ENCODE measurements around the gene ZDHHC6. TPM values are rescaled to one million over a fixed set of nuclear protein-coding genes. Genes with fewer than 3 reads are reported as not detected.

ZDHHC6 gene
- total and polyA plus RNA-seq, 7 donors: 10.7 to 27.7 (median 14.0) TPM

DNA sequence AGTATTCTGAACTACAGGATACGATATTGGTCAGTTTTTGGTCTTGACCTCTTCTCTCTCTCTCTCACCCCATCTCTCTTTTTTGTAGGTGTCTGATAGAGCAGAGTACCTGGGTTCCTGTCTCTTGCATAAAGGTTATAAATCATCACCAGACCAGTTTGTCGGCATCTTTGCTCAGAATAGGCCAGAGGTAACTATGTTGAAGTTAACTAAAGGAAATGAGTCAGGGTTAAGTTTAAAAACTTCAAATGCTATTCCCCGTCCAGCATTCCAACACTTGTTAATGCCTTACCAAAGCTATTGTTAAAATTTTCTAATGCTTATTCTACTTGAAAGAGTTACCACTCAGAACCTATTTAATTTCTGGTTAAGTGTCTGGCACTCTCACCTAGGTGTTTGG lies 42.1 kb downstream of the ZDHHC6 start:
- TF ChIP-seq, protein P1, sequence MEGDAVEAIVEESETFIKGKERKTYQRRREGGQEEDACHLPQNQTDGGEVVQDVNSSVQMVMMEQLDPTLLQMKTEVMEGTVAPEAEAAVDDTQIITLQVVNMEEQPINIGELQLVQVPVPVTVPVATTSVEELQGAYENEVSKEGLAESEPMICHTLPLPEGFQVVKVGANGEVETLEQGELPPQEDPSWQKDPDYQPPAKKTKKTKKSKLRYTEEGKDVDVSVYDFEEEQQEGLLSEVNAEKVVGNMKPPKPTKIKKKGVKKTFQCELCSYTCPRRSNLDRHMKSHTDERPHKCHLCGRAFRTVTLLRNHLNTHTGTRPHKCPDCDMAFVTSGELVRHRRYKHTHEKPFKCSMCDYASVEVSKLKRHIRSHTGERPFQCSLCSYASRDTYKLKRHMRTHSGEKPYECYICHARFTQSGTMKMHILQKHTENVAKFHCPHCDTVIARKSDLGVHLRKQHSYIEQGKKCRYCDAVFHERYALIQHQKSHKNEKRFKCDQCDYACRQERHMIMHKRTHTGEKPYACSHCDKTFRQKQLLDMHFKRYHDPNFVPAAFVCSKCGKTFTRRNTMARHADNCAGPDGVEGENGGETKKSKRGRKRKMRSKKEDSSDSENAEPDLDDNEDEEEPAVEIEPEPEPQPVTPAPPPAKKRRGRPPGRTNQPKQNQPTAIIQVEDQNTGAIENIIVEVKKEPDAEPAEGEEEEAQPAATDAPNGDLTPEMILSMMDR (IDR thresholded peaks at IDR 0.05): no peak
- Histone ChIP-seq H3K4me3 (no peak overlapping the region), H3K36me3 (ENCODE audit: insufficient read depth in 1 of 2, low read depth in 1 of 2) (no peaks in the 10 kb centered on the region), H3K4me1 (no peaks in the 10 kb centered on the region), H3K9me3 (no peaks in the 10 kb centered on the region), H3K27ac (no peak overlapping the region), H3K27me3 (ENCODE audit: insufficient read depth in 3 of 3, low read length in 2 of 3) (no peaks in the 10 kb centered on the region)
- DNase-seq (no peak), ATAC-seq (no peak)
- 66 to 85% (median 82%) methylated on average over 3 of the region's 3 CpGs for WGBS, 3 donors
- intact Hi-C loops (cut with DNase I): no loop called here

DNA sequence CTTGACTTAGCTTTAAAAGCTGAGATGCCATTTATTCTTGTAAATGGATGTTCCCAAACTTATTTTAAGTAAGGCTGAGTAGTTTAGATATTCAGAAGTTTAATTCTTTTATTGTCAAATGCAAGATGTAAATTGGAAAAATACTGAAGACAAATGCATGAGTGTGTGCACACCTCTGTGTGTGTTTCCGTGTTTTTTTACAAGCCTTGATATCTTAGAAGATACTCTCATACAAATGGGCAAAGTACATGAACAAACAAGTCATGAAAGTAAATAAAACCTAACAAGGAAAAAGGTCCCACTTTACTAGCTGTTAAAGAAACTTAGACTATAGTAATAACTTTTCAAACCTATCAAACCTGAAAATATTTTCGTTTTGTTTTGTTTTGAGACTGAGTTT lies 43.8 kb downstream of the ZDHHC6 start:
- Histone ChIP-seq H3K4me1 (no peaks in the 10 kb centered on the region), H3K9me3 (no peaks in the 10 kb centered on the region), H3K36me3 (ENCODE audit: insufficient read depth in 1 of 2, low read depth in 1 of 2) (no peaks in the 10 kb centered on the region), H3K4me3 (no peak overlapping the region), H3K27ac (no peak overlapping the region), H3K27me3 (ENCODE audit: insufficient read depth in 3 of 3, low read length in 2 of 3) (no peaks in the 10 kb centered on the region)
- ATAC-seq: no peak
- intact Hi-C loops (cut with DNase I): no loop called here
- no peak for DNase-seq
- TF ChIP-seq, protein P1 (IDR thresholded peaks at IDR 0.05): no peak
- WGBS, 3 donors: 74 to 80% (median 79%) methylated on average over 2 of the region's 2 CpGs

DNA sequence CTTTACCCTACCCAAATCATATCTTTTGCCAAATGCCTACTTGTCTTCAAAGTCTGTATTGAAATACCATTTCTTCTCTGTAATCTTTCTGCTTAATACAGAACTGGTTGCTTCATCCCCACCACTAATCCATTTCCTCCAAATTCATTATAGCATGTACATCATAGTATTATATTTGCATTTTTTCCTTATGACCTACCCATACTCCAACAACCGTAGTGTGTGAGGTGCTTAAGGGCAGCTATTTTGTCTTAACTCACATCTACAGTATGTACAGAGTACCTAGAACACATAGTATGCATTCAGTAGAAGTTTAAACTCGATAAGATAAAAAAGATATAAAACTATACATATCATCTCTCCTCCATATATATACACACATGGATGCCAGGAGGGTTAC lies 49.1 kb downstream of the ZDHHC6 start:
- ATAC-seq (no peak), DNase-seq (no peak)
- Histone ChIP-seq H3K27ac (no peak overlapping the region), H3K27me3 (ENCODE audit: insufficient read depth in 3 of 3, low read length in 2 of 3) (no peaks in the 10 kb centered on the region), H3K4me1 (no peaks in the 10 kb centered on the region), H3K9me3 (no peaks in the 10 kb centered on the region), H3K4me3 (no peak overlapping the region), H3K36me3 (ENCODE audit: insufficient read depth in 1 of 2, low read depth in 1 of 2) (no peaks in the 10 kb centered on the region)
- 79 to 84% (median 84%) methylated on average over 2 of the region's 2 CpGs for WGBS, 3 donors
- TF ChIP-seq, protein P1 (IDR thresholded peaks at IDR 0.05): no peak
- intact Hi-C loops (cut with DNase I): no loop called here

DNA sequence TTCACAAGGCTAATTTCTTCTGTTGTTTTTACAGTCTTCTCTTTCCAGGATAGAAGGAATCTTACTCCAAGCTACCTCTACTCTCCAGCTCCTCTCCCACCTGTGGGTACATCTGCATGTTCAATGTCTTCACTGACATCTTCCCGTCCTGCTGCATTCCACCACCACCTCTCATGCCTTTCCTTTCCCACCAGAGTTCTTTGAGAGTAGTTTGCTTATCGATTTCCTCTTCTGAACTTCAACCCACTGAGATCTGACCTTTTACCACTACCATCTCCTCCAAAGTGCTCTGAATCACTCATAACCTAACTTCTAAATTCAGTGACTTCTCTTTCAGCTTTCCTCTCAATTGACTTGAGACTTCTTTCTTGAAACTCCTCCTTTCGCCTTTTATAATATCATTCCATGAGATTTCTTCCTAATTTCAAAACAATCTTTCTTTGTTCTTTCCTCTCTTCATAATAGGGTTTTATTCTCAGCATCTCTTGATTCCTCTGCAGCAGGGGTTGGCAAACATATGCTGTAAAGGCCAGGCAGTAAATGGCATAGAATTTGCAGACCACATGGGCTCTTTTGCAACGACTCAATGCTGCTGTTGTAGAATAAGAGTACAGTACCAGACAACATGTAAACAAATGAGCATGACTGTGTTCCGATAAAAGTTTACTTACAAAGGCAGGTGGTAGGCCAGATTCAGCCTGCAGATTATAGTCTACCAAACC lies 50.7 kb downstream of the ZDHHC6 start:
- H3K36me3 ChIP-seq (ENCODE audit: insufficient read depth in 1 of 2, low read depth in 1 of 2): no peaks in the 10 kb centered on the region
- no peaks in the 10 kb centered on the region for H3K27me3 ChIP-seq (ENCODE audit: insufficient read depth in 3 of 3, low read length in 2 of 3)
- ATAC-seq (no peak), DNase-seq (no peak)
- TF ChIP-seq, protein P1 (IDR thresholded peaks at IDR 0.05): no peak
- intact Hi-C loops (cut with DNase I): no loop called here
- no peak overlapping the region for H3K27ac ChIP-seq
- H3K9me3 ChIP-seq: no peaks in the 10 kb centered on the region
- no peak overlapping the region for H3K4me3 ChIP-seq
- no peaks in the 10 kb centered on the region for H3K4me1 ChIP-seq
- WGBS, 3 donors: 66 to 69% (median 67%) methylated on average over 5 of the region's 5 CpGs

DNA sequence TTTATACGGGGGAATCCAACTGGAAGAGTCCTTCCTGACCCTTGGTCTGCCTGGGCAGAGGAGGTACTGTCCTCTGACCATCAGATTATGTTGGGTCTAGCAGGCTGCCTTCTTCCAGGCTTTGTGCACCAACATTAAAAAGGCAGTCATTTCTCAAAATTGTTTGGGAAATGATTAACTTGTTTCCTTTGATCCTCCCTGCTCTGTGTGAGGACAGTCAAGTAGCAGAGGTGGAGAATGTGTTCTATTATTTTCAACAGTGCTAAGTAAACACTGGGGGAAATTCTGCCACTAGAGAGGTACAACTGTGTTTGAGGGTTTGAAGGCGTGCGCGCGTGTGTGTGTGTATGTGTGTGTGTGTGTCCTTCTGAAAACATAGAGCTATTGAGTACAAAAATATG lies 52.2 kb downstream of the ZDHHC6 start:
- intact Hi-C loops (cut with DNase I): no loop called here
- no peak overlapping the region for H3K4me3 ChIP-seq
- no peaks in the 10 kb centered on the region for H3K9me3 ChIP-seq
- H3K36me3 ChIP-seq (ENCODE audit: insufficient read depth in 1 of 2, low read depth in 1 of 2): no peaks in the 10 kb centered on the region
- no peaks in the 10 kb centered on the region for H3K27me3 ChIP-seq (ENCODE audit: insufficient read depth in 3 of 3, low read length in 2 of 3)
- H3K4me1 ChIP-seq: no peaks in the 10 kb centered on the region
- no peak for ATAC-seq
- H3K27ac ChIP-seq: no peak overlapping the region
- no peak for DNase-seq
- TF ChIP-seq, protein P1 (IDR thresholded peaks at IDR 0.05): no peak
- 89 to 94% (median 91%) methylated on average over 5 of the region's 5 CpGs for WGBS, 3 donors
